Osteocyte (in vitro differentiated cells): ENCODE data around the gene SLC25A10. TPM values are rescaled to one million over a fixed set of nuclear protein-coding genes. Genes with fewer than 3 reads are reported as not detected.
A peak's percentile ranks its signal among the peaks of the same experiment; 100 is the strongest.

Experiments
- DNase-seq: peaks from one replicate; pipeline ENCODE4 v3.0.0; 2021; ENCODE audit warnings: mixed read lengths; ENCODE audit not compliant: unreplicated experiment; ENCODE audit errors: extremely low spot score
- H3K27ac Mint-ChIP-seq: one replicate; pipeline ENCODE4 v1.8.0; 2021; ENCODE audit warnings: mild to moderate bottlenecking, mixed read lengths; ENCODE audit not compliant: unreplicated experiment
- H3K27me3 Mint-ChIP-seq: one replicate; pipeline ENCODE4 v1.8.0; 2021; ENCODE audit warnings: mixed read lengths; ENCODE audit not compliant: unreplicated experiment
- H3K36me3 Mint-ChIP-seq: one replicate; pipeline ENCODE4 v1.8.0; 2021; ENCODE audit warnings: mixed read lengths; ENCODE audit not compliant: unreplicated experiment
- H3K4me1 Mint-ChIP-seq: one replicate; pipeline ENCODE4 v1.8.0; 2021; ENCODE audit warnings: mixed read lengths; ENCODE audit not compliant: unreplicated experiment
- H3K4me3 Mint-ChIP-seq: one replicate; pipeline ENCODE4 v1.8.0; 2021; ENCODE audit warnings: mild to moderate bottlenecking, moderate library complexity, mixed read lengths; ENCODE audit not compliant: unreplicated experiment
- H3K9me3 Mint-ChIP-seq: one replicate; pipeline ENCODE4 v1.8.0; 2021; ENCODE audit warnings: mixed read lengths; ENCODE audit not compliant: unreplicated experiment
- CTCF ChIP-seq: fragments of 200-600 bp; sonication (generic); IDR thresholded peaks from 2 replicates; pipeline ENCODE4 v1.5.0; 2021; ENCODE audit warnings: antibody characterized with exemption, mild to moderate bottlenecking, moderate library complexity
- total RNA-seq: library from RNA; stranded (reverse); gene quantifications from 2 replicates; pipeline ENCODE4 v1.2.1, GENCODE V29; 2021

Gene SLC25A10
- total RNA-seq, 1 donor from 2014 or later: 9.5 TPM

GRCh38 chr17:81712468-81713003 lies 452 bp downstream of the SLC25A10 start:
- no peak for DNase-seq
- Mint-ChIP-seq H3K36me3 (no peaks in the 10 kb centered on the region), H3K4me3 (peak overlapping the region; percentile 79), H3K27ac (peak overlapping the region; percentile 41), H3K27me3 (no peaks in the 10 kb centered on the region), H3K4me1 (peaks cover 26% of the 10 kb centered on the region), H3K9me3 (no peaks in the 10 kb centered on the region)
- TF ChIP-seq CTCF: no peak

GRCh38 chr17:81713004-81713555 lies 996 bp downstream of the SLC25A10 start:
- peak overlapping the region; percentile 41 for H3K27ac Mint-ChIP-seq
- no peaks in the 10 kb centered on the region for H3K27me3 Mint-ChIP-seq
- no peaks in the 10 kb centered on the region for H3K9me3 Mint-ChIP-seq
- peak overlapping the region; percentile 79 for H3K4me3 Mint-ChIP-seq
- DNase-seq: no peak
- peaks cover 26% of the 10 kb centered on the region for H3K4me1 Mint-ChIP-seq
- TF ChIP-seq CTCF: no peak
- H3K36me3 Mint-ChIP-seq: no peaks in the 10 kb centered on the region

GRCh38 chr17:81713556-81714411 lies 1.7 kb downstream of the SLC25A10 start:
- peaks cover 26% of the 10 kb centered on the region for H3K4me1 Mint-ChIP-seq
- H3K27ac Mint-ChIP-seq: no peak overlapping the region
- DNase-seq: no peak
- no peaks in the 10 kb centered on the region for H3K36me3 Mint-ChIP-seq
- no peak for TF ChIP-seq CTCF
- H3K27me3 Mint-ChIP-seq: no peaks in the 10 kb centered on the region
- H3K4me3 Mint-ChIP-seq: no peak overlapping the region
- no peaks in the 10 kb centered on the region for H3K9me3 Mint-ChIP-seq

GRCh38 chr17:81714412-81715106 lies 2.5 kb downstream of the SLC25A10 start:
- Mint-ChIP-seq H3K9me3 (no peaks in the 10 kb centered on the region), H3K36me3 (no peaks in the 10 kb centered on the region), H3K4me3 (no peak overlapping the region), H3K27me3 (no peaks in the 10 kb centered on the region), H3K4me1 (peaks cover 26% of the 10 kb centered on the region), H3K27ac (no peak overlapping the region)
- DNase-seq: no peak
- TF ChIP-seq CTCF: no peak
